B cell (primary cell): Measurements from ENCODE around the gene LIN28B. TPM values are rescaled to one million over a fixed set of nuclear protein-coding genes. Genes with fewer than 3 reads are reported as not detected.

Experiments
- ATAC-seq: fragments of 200-7000 bp; cut with Tn5 transposase; one replicate; pipeline ENCODE4 v1.10.0; 2021; ENCODE audit warnings: low read depth, mild to moderate bottlenecking, moderate number of reproducible peaks, moderate library complexity
- CTCF ChIA-PET: fragments of 350-600 bp; sonication (Branson Sonifier 250); formaldehyde crosslinking; loops from one replicate; lab custom pipeline; 2021; ENCODE audit warnings: antibody characterized with exemption, inconsistent platforms; lab: Charles Lee
- POLR2A ChIA-PET: fragments of 350-600 bp; sonication (Branson Sonifier 250); formaldehyde crosslinking; loops from one replicate; lab custom pipeline; 2021; ENCODE audit warnings: antibody characterized with exemption; lab: Charles Lee
- DNase-seq: peaks from one replicate; pipeline ENCODE4 v3.0.0; 2013
- H2AFZ ChIP-seq: 2 replicates; pipeline ENCODE4 v1.6.1; 2012; ENCODE audit warnings: mild to moderate bottlenecking, low read depth, low read length; ENCODE audit not compliant: insufficient read depth, poor library complexity, severe bottlenecking
- H3K27ac ChIP-seq, 2 donors: 1 replicate in 1 of 2; 2 replicates in 1 of 2; pipeline ENCODE4 v1.5.1; 2012 to 2013; ENCODE audit warnings: low read length in 2 of 2, mild to moderate bottlenecking in 2 of 2, moderate library complexity in 1 of 2
- H3K27me3 ChIP-seq, 4 experiments: fragments of 200-600 bp in 1 of 4; sonication (generic) in 1 of 4; replicated peaks in 1 of 4; 1 replicate in 2 of 4; 2 replicates in 2 of 4; pipeline versions ENCODE4 v1.6.1 to v1.7.0; 2013 to 2016; ENCODE audit warnings: low read length in 3 of 4, mild to moderate bottlenecking in 2 of 4, mixed read lengths in 1 of 4, moderate library complexity in 1 of 4; ENCODE audit not compliant: insufficient read depth in 4 of 4, control insufficient read depth in 3 of 4; ENCODE audit errors: control extremely low read depth in 1 of 4
- H3K36me3 ChIP-seq, 2 experiments: replicated peaks in 1 of 2; 1 replicate in 1 of 2; 2 replicates in 1 of 2; pipeline versions ENCODE4 v1.6.1 to v1.7.1; 2013; ENCODE audit warnings: low read length in 1 of 2; ENCODE audit not compliant: insufficient read depth in 2 of 2, control insufficient read depth in 1 of 2; ENCODE audit errors: control extremely low read depth in 1 of 2, extremely low read depth in 1 of 2
- H3K4me1 ChIP-seq, 2 donors: fragments of 200-600 bp in 1 of 2; sonication (generic) in 1 of 2; 1 replicate in 1 of 2; 2 replicates in 1 of 2; pipeline versions ENCODE4 v1.5.1 to v1.6.1; 2013 to 2017; ENCODE audit warnings: low read length in 2 of 2; ENCODE audit not compliant: control insufficient read depth in 2 of 2, insufficient read depth in 2 of 2
- H3K4me2 ChIP-seq: replicated peaks from 2 replicates; pipeline ENCODE3; 2012; ENCODE audit warnings: mild to moderate bottlenecking, low read depth, low read length; ENCODE audit not compliant: poor library complexity, severe bottlenecking
- H3K4me3 ChIP-seq, 5 experiments: fragments of 200-600 bp in 1 of 5; sonication (generic) in 1 of 5; 1 replicate in 3 of 5; 2 replicates in 2 of 5; pipeline versions ENCODE4 v1.5.1 to v1.7.0; 2011 to 2016; ENCODE audit warnings: low read length in 4 of 5, mild to moderate bottlenecking in 4 of 5, low read depth in 2 of 5, control low read depth in 1 of 5, moderate library complexity in 1 of 5; ENCODE audit not compliant: insufficient read depth in 1 of 5; ENCODE audit errors: control extremely low read depth in 1 of 5, extremely low read depth in 1 of 5
- H3K79me2 ChIP-seq: fragments of 200-600 bp; sonication (generic); one replicate; pipeline ENCODE4 v1.6.0; 2016; ENCODE audit warnings: low read length; ENCODE audit not compliant: control insufficient read depth, insufficient read depth
- H3K9ac ChIP-seq: fragments of 200-600 bp; sonication (generic); 2 replicates; pipeline ENCODE4 v1.6.1; 2017; ENCODE audit warnings: mild to moderate bottlenecking, low read length, moderate library complexity
- H3K9me3 ChIP-seq, 3 donors: one replicate each; pipeline versions ENCODE4 v1.6.1 to v1.7.1; 2013; ENCODE audit warnings: low read length in 2 of 3; ENCODE audit not compliant: control insufficient read depth in 2 of 3, insufficient read depth in 1 of 3; ENCODE audit errors: control extremely low read depth in 1 of 3
- H4K20me1 ChIP-seq: 2 replicates; pipeline ENCODE4 v1.6.0; 2012; ENCODE audit warnings: mild to moderate bottlenecking, low read length; ENCODE audit not compliant: insufficient read depth, control insufficient read depth, poor library complexity, severe bottlenecking
- H3K27ac Mint-ChIP-seq: one replicate; pipeline ENCODE4 v1.8.0; 2021; ENCODE audit warnings: mixed read lengths
- H3K27me3 Mint-ChIP-seq: one replicate; pipeline ENCODE4 v1.8.0; 2021; ENCODE audit warnings: mixed read lengths
- H3K4me1 Mint-ChIP-seq: one replicate; pipeline ENCODE4 v1.8.0; 2021; ENCODE audit warnings: mixed read lengths
- H3K4me3 Mint-ChIP-seq: one replicate; pipeline ENCODE4 v1.8.0; 2021; ENCODE audit warnings: mixed read lengths
- H3K9me3 Mint-ChIP-seq: one replicate; pipeline ENCODE4 v1.8.0; 2022; ENCODE audit warnings: mixed read lengths; ENCODE audit not compliant: insufficient read depth
- CTCF ChIP-seq: fragments of 200-600 bp; IDR thresholded peaks from one replicate; pipeline ENCODE4 v1.8.0; 2022; ENCODE audit warnings: antibody characterized with exemption, mild to moderate bottlenecking
- EZH2 ChIP-seq: IDR thresholded peaks from 2 replicates; pipeline ENCODE4 v1.6.1; 2012; ENCODE audit warnings: borderline replicate concordance, low read depth, mild to moderate bottlenecking, moderate library complexity, low read length; ENCODE audit not compliant: insufficient read depth, poor library complexity, severe bottlenecking
- WGBS: methylation state at CpG from one replicate; pipeline ENCODE4 v1.1.5; 2013; ENCODE audit warnings: missing lambda C conversion rate; ENCODE audit not compliant: insufficient coverage; 5-methylcytosine and 5-hydroxymethylcytosine counted together
- intact Hi-C: fragments of 100-400 bp; cut with micrococcal nuclease; formaldehyde crosslinking; loops from one replicate; pipeline ENCODE4 v1.10.0; 2022
- polyA plus RNA-seq: library from polyadenylated mRNA; depleted of rRNA; stranded (reverse); fragments of >200 nt; gene quantifications from 2 replicates; pipeline ENCODE4 v1.2.3, GENCODE V29; 2012
- total RNA-seq, 2 donors: library from RNA; stranded (reverse); fragments of 120-200 nt in 1 of 2; gene quantifications; 1 replicate in 1 of 2; 2 replicates in 1 of 2; pipeline versions ENCODE4 v1.2.3 to v1.2.4, GENCODE V29; 2013 to 2022

Gene LIN28B
- total and polyA plus RNA-seq, 2 donors (not counting 1 experiment from before 2014, with no cell fraction given): not detected

GRCh38 chr6:105108631-105109262, 151.8 kb downstream of the LIN28B start:
- H3K4me3 ChIP-seq: no peak overlapping the region
- H4K20me1 ChIP-seq: no peaks in the 10 kb centered on the region
- no peaks in the 10 kb centered on the region for H3K9me3 Mint-ChIP-seq
- no peaks in the 10 kb centered on the region for H3K4me1 Mint-ChIP-seq
- peaks cover 19% of the 10 kb centered on the region for H3K27me3 Mint-ChIP-seq
- H3K27me3 ChIP-seq: peaks cover 0 to 6% (median 0%) of the 10 kb centered on the region in 4 experiments
- H3K36me3 ChIP-seq: no peaks in the 10 kb centered on the region
- H3K27ac ChIP-seq: no peak overlapping the region
- no peak overlapping the region for H2AFZ ChIP-seq
- H3K9ac ChIP-seq: no peak overlapping the region
- no peaks in the 10 kb centered on the region for H3K9me3 ChIP-seq
- no peak overlapping the region for H3K4me2 ChIP-seq
- ATAC-seq (no peak), DNase-seq (no peak)
- intact Hi-C loops: no loop called here
- no peak overlapping the region for H3K4me3 Mint-ChIP-seq
- H3K4me1 ChIP-seq: no peaks in the 10 kb centered on the region
- no peak for TF ChIP-seq EZH2
- no peak for TF ChIP-seq CTCF
- no peaks in the 10 kb centered on the region for H3K79me2 ChIP-seq
- CTCF ChIA-PET: no interaction called here
- 88% methylated on average over 2 of the region's 7 CpGs for WGBS
- no peak overlapping the region for H3K27ac Mint-ChIP-seq
- POLR2A ChIA-PET: no interaction called here
